Endothelial cell of umbilical vein (primary cell): Measurements from ENCODE around the gene DLEC1. TPM values are rescaled to one million over a fixed set of nuclear protein-coding genes. Genes with fewer than 3 reads are reported as not detected.

Experiments
- BruUV-seq: library from RNA; stranded (reverse); fragments of 400-500 nt; replicated peaks from 2 replicates; lab custom pipeline; 2021; lab: Mats Ljungman, UMichigan
- CTCF ChIA-PET: fragments of 300-600, 350-600 bp; sonication (Branson Sonifier 250); formaldehyde crosslinking; loops from one replicate; lab custom pipeline; 2021; ENCODE audit warnings: antibody characterized with exemption, inconsistent platforms; lab: Charles Lee
- POLR2A ChIA-PET: fragments of 300-600, 350-600 bp; sonication (Branson Sonifier 250); formaldehyde crosslinking; loops from one replicate; lab custom pipeline; 2021; ENCODE audit warnings: antibody characterized with exemption, inconsistent platforms; lab: Charles Lee
- DNase-seq: peaks from one replicate; pipeline ENCODE4 v3.0.0-alpha.2; 2011; ENCODE audit warnings: low read depth, low spot score
- FAIRE-seq: peaks from 2 replicates; lab custom pipeline; 2011; peaks lifted over from hg19 to GRCh38; lab: Jason Lieb, UNC
- H2AFZ ChIP-seq: 2 replicates; pipeline ENCODE4 v1.6.0; 2012; ENCODE audit warnings: low read depth, low read length, control low read depth, inconsistent platforms
- H3K27ac ChIP-seq: 2 replicates; pipeline ENCODE4 v1.5.1; 2011; ENCODE audit warnings: low read depth, mild to moderate bottlenecking, control low read depth, low read length, moderate library complexity; ENCODE audit not compliant: insufficient read depth
- H3K27me3 ChIP-seq, 2 experiments: 2 replicates each; pipeline versions ENCODE4 v1.6.0 to v1.6.1; 2011; ENCODE audit warnings: low read length in 2 of 2, mixed read lengths in 1 of 2; ENCODE audit not compliant: control insufficient read depth in 2 of 2, insufficient read depth in 2 of 2
- H3K36me3 ChIP-seq, 2 experiments: 2 replicates in 1 of 2; 3 replicates in 1 of 2; pipeline ENCODE4 v1.5.1; 2011; ENCODE audit warnings: low read length in 2 of 2, mild to moderate bottlenecking in 1 of 2, moderate library complexity in 1 of 2; ENCODE audit not compliant: control insufficient read depth in 2 of 2, insufficient read depth in 2 of 2; ENCODE audit errors: extremely low read depth in 1 of 2
- H3K4me1 ChIP-seq: 3 replicates; pipeline ENCODE4 v1.5.1; 2011; ENCODE audit warnings: mild to moderate bottlenecking, low read length; ENCODE audit not compliant: control insufficient read depth, insufficient read depth; ENCODE audit errors: extremely low read depth
- H3K4me2 ChIP-seq: 2 replicates; pipeline ENCODE4 v1.6.1; 2011; ENCODE audit warnings: low read length, control low read depth, mixed read lengths; ENCODE audit not compliant: insufficient read depth
- H3K4me3 ChIP-seq, 3 experiments: fragments of 200-600 bp in 1 of 3; sonication (generic), shearing (Covaris generic) in 1 of 3; replicated peaks in 1 of 3; 2 replicates each; pipeline ENCODE4 v1.5.1; 2011 to 2016; ENCODE audit warnings: control low read depth in 3 of 3, low read length in 3 of 3, mild to moderate bottlenecking in 2 of 3, inconsistent platforms in 1 of 3, low read depth in 1 of 3, moderate library complexity in 1 of 3; ENCODE audit not compliant: insufficient read depth in 1 of 3
- H3K79me2 ChIP-seq: 2 replicates; pipeline ENCODE4 v1.6.0; 2012; ENCODE audit warnings: low read length, inconsistent platforms; ENCODE audit not compliant: control insufficient read depth, insufficient read depth
- H3K9ac ChIP-seq: replicated peaks from 2 replicates; pipeline ENCODE3; 2011; ENCODE audit warnings: low read length, control low read depth; ENCODE audit not compliant: insufficient read depth; ENCODE audit errors: extremely low read depth
- H3K9me1 ChIP-seq: replicated peaks from 3 replicates; pipeline ENCODE4 v1.6.0; 2011; ENCODE audit warnings: mild to moderate bottlenecking, low read length; ENCODE audit not compliant: control insufficient read depth, insufficient read depth; ENCODE audit errors: extremely low read depth
- H3K9me3 ChIP-seq: replicated peaks from 2 replicates; pipeline ENCODE4 v1.5.1; 2012; ENCODE audit warnings: low read length, inconsistent platforms; ENCODE audit not compliant: control insufficient read depth, insufficient read depth
- H4K20me1 ChIP-seq: replicated peaks from 2 replicates; pipeline ENCODE3; 2011; ENCODE audit warnings: mild to moderate bottlenecking, low read length; ENCODE audit not compliant: control insufficient read depth, insufficient read depth; ENCODE audit errors: extremely low read depth
- CTCF ChIP-seq, 2 donors: IDR thresholded peaks; 1 replicate in 1 of 2; 2 replicates in 1 of 2; pipeline ENCODE4 v1.5.1; 2011; ENCODE audit warnings: low read length in 2 of 2, mild to moderate bottlenecking in 2 of 2, moderate library complexity in 2 of 2, control low read depth in 1 of 2, inconsistent platforms in 1 of 2, low read depth in 1 of 2; ENCODE audit not compliant: insufficient read depth in 1 of 2; ENCODE audit errors: extremely low read depth in 1 of 2
- EZH2 ChIP-seq: IDR thresholded peaks from 2 replicates; pipeline ENCODE4 v1.6.1; 2012; ENCODE audit warnings: borderline replicate concordance, low read depth, mild to moderate bottlenecking, moderate library complexity, low read length, inconsistent platforms; ENCODE audit not compliant: severe bottlenecking
- FOS ChIP-seq: IDR thresholded peaks from 2 replicates; pipeline ENCODE4 v1.6.1; 2011; ENCODE audit warnings: mild to moderate bottlenecking, low read length, moderate library complexity, borderline replicate concordance; ENCODE audit not compliant: insufficient read depth
- GATA2 ChIP-seq: IDR thresholded peaks from 2 replicates; pipeline ENCODE4 v1.7.0; 2011; ENCODE audit warnings: low read depth, mild to moderate bottlenecking, moderate library complexity, mixed read lengths, low read length; ENCODE audit not compliant: insufficient read length, insufficient read depth
- JUN ChIP-seq: IDR thresholded peaks from 2 replicates; pipeline ENCODE4 v1.6.1; 2011; ENCODE audit warnings: borderline replicate concordance, low read depth; ENCODE audit not compliant: insufficient read length, insufficient read depth
- MAX ChIP-seq: IDR thresholded peaks from 2 replicates; pipeline ENCODE4 v1.6.1; 2011; ENCODE audit not compliant: insufficient read depth, insufficient read length
- MYC ChIP-seq: IDR thresholded peaks from one replicate; pipeline ENCODE4 v1.6.1; 2011; ENCODE audit warnings: mild to moderate bottlenecking, low read depth, low read length
- POLR2A ChIP-seq: IDR thresholded peaks from 2 replicates; pipeline ENCODE4 v1.6.1; 2012; ENCODE audit warnings: low read depth, mild to moderate bottlenecking, control low read depth, low read length
- POLR2AphosphoS5 ChIP-seq: IDR thresholded peaks from 2 replicates; pipeline ENCODE4 v1.6.1; 2012; ENCODE audit warnings: low read depth, mild to moderate bottlenecking, control low read depth, low read length, moderate library complexity; ENCODE audit not compliant: insufficient read depth
- dilution Hi-C: fragments of 300-500 bp; cut with MboI; formaldehyde crosslinking; loops from one replicate; pipeline ENCODE4 v1.15.0; 2019; ENCODE audit warnings: low sequenced_read_pairs; ENCODE audit not compliant: extremely low pct_ligation_motif_present
- intact Hi-C: fragments of 100-400 bp; cut with micrococcal nuclease; formaldehyde crosslinking; loops from one replicate; pipeline ENCODE4 v1.10.0; 2022
- polyA plus RNA-seq, 4 experiments: library from polyadenylated mRNA; depleted of rRNA in 3 of 4; stranded (reverse) in 3 of 4; unstranded in 1 of 4; fragments of >200 nt; gene quantifications; 2 replicates each; pipeline versions ENCODE4 v1.2.1 to v1.2.3, GENCODE V29; 2011 to 2012; ENCODE audit warnings: missing spikeins in 1 of 4
- total RNA-seq: library from RNA; stranded (reverse); gene quantifications from 2 replicates; pipeline ENCODE4 v1.2.3, GENCODE V29; 2021

DLEC1 gene
- total and polyA plus RNA-seq, 2 donors (not counting 3 experiments of a cell fraction or from before 2014, with no cell fraction given), result not detected

DNA sequence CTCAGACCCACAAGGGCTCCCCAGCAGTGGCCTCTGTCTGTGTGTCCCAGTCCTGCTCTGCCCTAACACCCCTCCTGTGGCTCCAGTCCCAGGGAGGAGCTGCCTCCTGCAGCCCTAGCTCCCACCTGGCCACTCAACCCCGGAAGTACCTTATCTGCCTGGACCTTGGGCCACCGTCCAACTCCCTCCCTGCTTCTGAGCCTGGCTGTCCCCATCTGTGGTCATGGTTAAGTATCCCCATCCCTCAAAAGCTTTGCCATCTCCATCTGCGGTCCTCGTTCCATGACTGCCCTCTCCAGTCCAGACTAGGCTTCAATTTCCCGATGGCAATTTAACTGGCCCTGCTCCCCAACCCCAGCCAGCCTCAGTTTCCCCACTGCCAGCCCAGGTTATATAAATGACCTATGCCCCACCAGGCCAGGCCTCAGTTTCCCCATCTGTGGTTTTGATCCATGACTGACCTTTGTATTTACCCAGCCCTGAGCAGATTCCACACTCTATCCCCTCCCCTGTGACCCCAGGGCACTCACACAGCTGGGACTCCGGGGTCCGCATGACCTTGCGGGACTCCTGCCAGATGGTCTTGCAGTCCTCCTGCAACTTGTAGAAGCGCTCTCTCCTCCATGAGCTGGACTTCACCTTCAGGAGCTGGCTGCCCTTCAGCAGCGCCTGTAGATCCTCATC is 19.2 kb upstream of the DLEC1 start:
- Histone ChIP-seq H3K9me1 (no peaks in the 10 kb centered on the region), H4K20me1 (no peaks in the 10 kb centered on the region), H3K27ac (no peak overlapping the region), H3K27me3 (no peaks in the 10 kb centered on the region), H3K79me2 (no peaks in the 10 kb centered on the region), H3K9ac (no peak overlapping the region), H2AFZ (no peak overlapping the region), H3K4me2 (no peak overlapping the region), H3K4me1 (peaks cover 3% of the 10 kb centered on the region), H3K9me3 (no peaks in the 10 kb centered on the region), H3K4me3 (no peak overlapping the region), H3K36me3 (peaks cover 0 to 7% of the 10 kb centered on the region in 2 experiments)
- ChIA-PET POLR2A (no interaction called here), CTCF (interaction anchor here (1.2 to 2.1 kb wide), 3 partner anchors 16 to 45 kb away, joined by 4 to 7 read pairs (median 6); no protein-coding TSS in a partner anchor)
- no peak for FAIRE-seq
- dilution Hi-C loops, result no loop called here
- TF ChIP-seq FOS (no peak), GATA2 (no peak), EZH2 (no peak), MYC (no peak), POLR2AphosphoS5 (no peak), JUN (no peak), POLR2A (no peak), MAX (no peak), CTCF (IDR thresholded peaks at IDR 0.05; ENCODE audit: extremely low read depth in 1 of 2, insufficient read depth in 1 of 2, low read depth in 1 of 2, low read length in 2 of 2) (no peak)
- intact Hi-C loops, result no loop called here
- no peak for DNase-seq
- no TSS peak for BruUV-seq
